HFF-Myc (cell line): ENCODE results near the gene AGBL1.

Experiments used
- DNase-seq: peaks from one replicate; pipeline ENCODE4 v3.0.0-alpha.2; 2011; ENCODE audit warnings: low read depth; ENCODE audit errors: extremely low read depth
- H3K4me3 ChIP-seq: replicated peaks from 2 replicates; pipeline ENCODE4 v1.5.1; 2011; ENCODE audit warnings: low read depth, mild to moderate bottlenecking, control low read depth, low read length
- TF ChIP-seq, protein P1 (sequence below): IDR thresholded peaks from 2 replicates; pipeline ENCODE4 v1.5.1; 2012; ENCODE audit warnings: mild to moderate bottlenecking, low read depth, low read length, control low read depth; ENCODE audit errors: missing control alignments

The AGBL1 gene

DNA sequence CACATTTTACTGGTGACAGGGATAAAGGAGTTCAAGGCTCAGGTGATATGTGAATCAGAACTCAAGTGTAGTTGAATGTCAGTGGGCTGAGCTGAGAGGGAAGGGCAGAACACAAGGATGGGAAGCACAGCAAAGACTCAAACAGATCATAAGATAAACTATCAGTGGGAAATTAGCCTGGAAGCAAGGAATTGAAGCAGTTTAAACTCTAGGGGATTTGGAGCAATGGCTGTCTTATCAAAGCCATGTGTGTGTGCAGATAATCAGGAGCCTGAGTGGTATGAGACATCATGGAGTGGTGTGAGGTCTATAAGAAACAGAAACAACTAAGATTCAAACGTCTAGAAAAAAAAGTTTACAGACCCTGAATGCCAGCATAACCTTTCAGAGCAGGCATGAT lies 634.6 kb downstream of the AGBL1 start:
- no peak for DNase-seq
- TF ChIP-seq, protein P1, sequence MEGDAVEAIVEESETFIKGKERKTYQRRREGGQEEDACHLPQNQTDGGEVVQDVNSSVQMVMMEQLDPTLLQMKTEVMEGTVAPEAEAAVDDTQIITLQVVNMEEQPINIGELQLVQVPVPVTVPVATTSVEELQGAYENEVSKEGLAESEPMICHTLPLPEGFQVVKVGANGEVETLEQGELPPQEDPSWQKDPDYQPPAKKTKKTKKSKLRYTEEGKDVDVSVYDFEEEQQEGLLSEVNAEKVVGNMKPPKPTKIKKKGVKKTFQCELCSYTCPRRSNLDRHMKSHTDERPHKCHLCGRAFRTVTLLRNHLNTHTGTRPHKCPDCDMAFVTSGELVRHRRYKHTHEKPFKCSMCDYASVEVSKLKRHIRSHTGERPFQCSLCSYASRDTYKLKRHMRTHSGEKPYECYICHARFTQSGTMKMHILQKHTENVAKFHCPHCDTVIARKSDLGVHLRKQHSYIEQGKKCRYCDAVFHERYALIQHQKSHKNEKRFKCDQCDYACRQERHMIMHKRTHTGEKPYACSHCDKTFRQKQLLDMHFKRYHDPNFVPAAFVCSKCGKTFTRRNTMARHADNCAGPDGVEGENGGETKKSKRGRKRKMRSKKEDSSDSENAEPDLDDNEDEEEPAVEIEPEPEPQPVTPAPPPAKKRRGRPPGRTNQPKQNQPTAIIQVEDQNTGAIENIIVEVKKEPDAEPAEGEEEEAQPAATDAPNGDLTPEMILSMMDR: no peak
- H3K4me3 ChIP-seq: no peak overlapping the region

DNA sequence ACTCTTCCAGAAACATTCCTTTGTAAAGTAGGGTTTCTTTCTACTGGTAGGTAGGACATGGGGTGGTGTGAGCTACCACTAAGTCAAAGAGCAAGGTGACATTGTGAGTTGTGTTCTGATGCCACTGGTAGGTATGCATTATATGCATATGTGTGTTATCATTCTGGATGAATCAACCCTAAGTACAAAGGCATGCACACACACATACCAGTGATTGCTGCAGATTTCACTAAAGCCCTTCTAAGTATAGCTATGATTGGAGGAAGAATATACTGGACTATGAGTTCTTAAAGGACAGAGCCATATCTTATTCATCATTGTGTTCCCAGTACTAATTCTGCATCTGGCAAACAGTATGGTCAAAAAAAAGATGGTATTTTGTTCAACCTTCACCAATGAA lies 646.0 kb downstream of the AGBL1 start:
- TF ChIP-seq, protein P1: no peak
- no peak overlapping the region for H3K4me3 ChIP-seq
- DNase-seq: no peak

DNA sequence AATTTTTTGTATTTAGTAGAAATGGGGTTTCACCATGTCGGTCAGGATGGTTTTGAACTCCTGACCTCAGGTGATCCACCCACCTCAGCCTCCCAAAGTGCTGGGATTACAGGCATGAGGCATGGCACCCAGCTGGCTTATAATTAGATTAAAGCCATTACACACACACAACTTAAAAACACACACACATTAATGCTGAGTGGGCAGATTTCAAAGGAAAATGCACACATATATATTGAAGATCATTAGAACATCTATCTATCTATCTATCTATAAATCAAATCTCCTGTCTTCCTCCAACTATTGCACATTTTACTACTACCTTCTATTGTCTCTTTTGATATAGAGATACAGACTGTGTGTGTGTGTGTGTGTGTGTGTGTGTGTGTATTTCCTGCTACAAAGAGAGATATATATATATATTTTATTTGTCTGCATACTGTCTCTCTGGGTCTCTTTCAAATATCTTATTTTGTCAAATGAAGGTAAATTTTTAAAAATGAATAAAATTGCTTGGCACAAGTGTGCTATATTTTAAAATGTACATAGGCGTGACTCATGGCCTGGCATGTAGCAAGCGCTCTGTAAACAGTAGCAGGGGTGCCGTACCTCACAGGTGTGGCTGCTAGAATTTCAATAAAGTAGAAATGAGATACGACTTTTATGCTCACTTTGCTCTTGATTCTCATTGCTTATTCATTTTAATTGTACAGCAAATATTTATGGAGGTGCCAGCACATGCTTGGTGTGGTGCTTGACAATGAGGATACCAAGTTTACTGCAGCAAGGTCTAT lies 655.8 kb downstream of the AGBL1 start:
- DNase-seq: no peak
- H3K4me3 ChIP-seq: no peak overlapping the region
- TF ChIP-seq, protein P1: no peak

DNA sequence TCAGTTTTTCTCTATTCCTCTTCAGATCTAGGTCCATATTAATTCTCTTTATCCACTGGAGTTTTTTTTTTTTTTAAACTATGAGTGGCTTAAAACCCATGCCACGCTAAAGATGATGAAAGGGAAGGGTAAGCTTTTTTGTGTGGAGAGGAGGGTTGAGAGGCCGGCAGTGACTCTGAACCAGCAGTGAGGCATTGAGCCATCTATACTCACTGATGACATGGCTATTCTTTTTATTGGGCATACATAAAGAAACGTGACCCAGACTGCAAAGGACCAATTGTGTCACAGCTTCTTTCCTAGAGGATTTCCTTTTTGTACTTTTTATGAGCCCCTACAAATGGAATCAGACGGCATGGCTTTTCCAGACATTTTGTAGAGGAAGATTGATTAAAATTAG lies 662.2 kb downstream of the AGBL1 start:
- TF ChIP-seq, protein P1: no peak

DNA sequence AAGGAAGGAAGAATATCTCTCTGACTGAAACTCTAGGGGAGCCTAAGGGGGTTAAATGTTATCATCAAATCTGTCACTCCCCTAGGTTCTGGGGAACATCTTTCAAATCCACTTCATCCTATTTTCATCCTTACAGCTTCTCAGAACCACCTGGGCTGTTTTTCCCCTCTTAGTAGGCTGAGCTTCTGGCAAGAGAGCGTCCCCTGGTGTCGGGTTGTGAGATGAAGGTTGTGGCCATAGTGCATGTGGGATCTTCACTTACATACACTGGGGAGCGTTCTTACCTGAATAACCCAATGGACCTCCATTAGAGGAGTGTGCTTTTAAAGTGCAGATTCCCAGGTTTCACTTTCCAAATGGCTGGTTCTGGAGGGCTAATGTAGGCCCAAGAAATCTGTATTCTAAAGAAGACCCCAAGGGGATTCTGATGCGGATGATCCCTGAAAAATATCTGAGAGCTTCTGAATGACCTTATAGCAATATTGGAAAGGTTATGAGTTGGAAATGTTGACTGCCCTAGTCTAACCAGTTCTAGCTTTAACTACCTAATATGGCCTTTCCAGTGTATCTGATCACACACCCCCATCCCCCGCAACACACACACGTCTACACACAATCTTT lies 663.7 kb downstream of the AGBL1 start:
- DNase-seq: no peak
- TF ChIP-seq, protein P1: no peak
- no peak overlapping the region for H3K4me3 ChIP-seq

More for the DNA sequence above, 662.2 kb downstream of the AGBL1 start:
- no peak overlapping the region for H3K4me3 ChIP-seq
- no peak for DNase-seq

DNA sequence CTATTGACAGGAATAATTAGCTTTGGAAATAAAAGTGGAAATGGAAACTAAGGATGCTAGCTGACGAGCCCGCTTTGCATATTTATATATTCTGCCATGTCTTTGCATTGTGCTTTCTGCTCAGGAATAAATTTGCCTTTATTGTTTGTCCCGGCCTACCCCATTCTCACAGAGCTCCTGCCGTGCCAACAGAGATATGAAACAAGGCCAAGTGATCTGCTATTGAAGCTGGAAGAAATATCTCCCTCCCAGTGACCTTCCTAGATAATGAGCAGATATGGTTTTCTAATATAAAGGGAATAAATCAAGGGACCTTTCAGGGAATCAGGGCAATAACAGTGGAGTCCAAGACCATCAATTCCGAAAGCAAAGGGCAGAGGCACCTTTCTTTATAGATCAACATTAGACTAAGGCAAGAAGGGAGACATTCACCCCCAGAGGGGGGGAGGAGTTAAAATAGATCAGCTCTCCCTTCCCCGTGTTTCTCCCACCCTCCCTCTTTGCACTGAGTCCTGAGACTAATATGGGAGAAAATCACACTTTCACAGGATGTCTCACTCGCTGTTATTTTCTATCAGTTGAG lies 664.6 kb downstream of the AGBL1 start:
- TF ChIP-seq, protein P1: no peak
- DNase-seq: no peak

More for the DNA sequence above, 664.6 kb downstream of the AGBL1 start:
- H3K4me3 ChIP-seq: no peak overlapping the region
